ENCODE measurements around the gene MGARP. TPM values are rescaled to one million over a fixed set of nuclear protein-coding genes. Genes with fewer than 3 reads are reported as not detected.

The MGARP gene
- total RNA-seq, 2 experiments from 2014 or later: not detected

DNA sequence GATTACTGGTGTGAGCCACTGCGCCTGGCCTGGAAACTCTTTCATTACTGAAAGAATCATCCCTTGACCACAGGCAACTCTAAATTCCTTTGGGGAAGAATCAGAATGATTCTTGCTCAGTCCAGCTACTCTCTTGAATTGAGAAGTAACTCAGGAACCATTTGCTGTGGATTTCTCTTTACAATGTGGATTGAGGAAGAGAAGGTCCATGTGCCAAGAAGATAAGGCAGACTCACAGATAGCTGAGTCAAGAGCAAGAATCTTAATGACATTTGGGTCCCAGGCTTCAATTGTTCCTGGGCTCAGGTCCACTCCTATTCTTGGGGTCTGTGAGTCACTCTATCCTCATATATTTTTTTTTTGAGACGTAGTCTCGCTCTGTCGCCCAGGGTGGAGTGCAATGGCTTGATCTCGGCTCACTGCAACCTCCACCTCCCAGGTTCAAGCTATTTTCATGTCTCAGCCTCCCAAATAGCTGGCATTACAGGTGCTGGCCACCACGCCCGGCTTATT is 6.2 kb upstream of the MGARP start:
- H3K36me3 Mint-ChIP-seq (ENCODE audit: low read depth): peaks cover 21% of the 10 kb centered on the region
- H3K27me3 Mint-ChIP-seq: peaks cover 2% of the 10 kb centered on the region
- POLR2A ChIA-PET: no interaction called here
- no peak for DNase-seq
- H3K9me3 Mint-ChIP-seq: peaks cover 10% of the 10 kb centered on the region
- H3K4me3 Mint-ChIP-seq: no peak overlapping the region
- H3K4me1 Mint-ChIP-seq: no peaks in the 10 kb centered on the region
- H3K27ac Mint-ChIP-seq: no peak overlapping the region
- CTCF ChIA-PET: interaction anchor here (4.4 kb wide), 1 partner anchor 10 kb away, joined by 20 read pairs; no protein-coding TSS in a partner anchor

DNA sequence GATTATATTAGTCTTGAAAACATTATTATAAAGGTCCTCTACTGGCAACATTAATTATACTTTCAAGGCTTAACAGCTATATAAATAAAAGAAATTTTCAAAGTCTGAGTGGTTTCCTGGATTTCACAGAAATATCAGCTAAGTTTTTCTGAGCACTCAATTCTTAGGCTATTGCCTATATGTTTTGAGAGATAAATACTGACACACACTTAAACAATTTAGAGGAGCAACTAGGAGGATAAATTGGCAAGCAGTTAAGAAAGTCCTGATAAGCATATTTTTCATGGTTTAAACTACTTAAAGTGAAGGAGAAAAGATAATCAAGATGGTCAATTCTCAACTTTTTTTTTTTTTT is 2.7 kb upstream of the MGARP start:
- Mint-ChIP-seq H3K4me3 (no peak overlapping the region), H3K4me1 (peaks cover 17% of the 10 kb centered on the region), H3K9me3 (peaks cover 10% of the 10 kb centered on the region), H3K27me3 (peaks cover 33% of the 10 kb centered on the region), H3K36me3 (ENCODE audit: low read depth) (peaks cover 9% of the 10 kb centered on the region), H3K27ac (no peak overlapping the region)
- ChIA-PET CTCF (interaction anchor here (0.9 to 2.9 kb wide), 4 partner anchors 11 to 18 kb away, joined by 3 to 15 read pairs (median 4); partner anchors contain the start of gene NAA15), POLR2A (interaction anchor here (1.6 kb wide), 1 partner anchor 18 kb away, joined by 5 read pairs; the partner anchor contains the start of gene NAA15)
- DNase-seq: no peak

DNA sequence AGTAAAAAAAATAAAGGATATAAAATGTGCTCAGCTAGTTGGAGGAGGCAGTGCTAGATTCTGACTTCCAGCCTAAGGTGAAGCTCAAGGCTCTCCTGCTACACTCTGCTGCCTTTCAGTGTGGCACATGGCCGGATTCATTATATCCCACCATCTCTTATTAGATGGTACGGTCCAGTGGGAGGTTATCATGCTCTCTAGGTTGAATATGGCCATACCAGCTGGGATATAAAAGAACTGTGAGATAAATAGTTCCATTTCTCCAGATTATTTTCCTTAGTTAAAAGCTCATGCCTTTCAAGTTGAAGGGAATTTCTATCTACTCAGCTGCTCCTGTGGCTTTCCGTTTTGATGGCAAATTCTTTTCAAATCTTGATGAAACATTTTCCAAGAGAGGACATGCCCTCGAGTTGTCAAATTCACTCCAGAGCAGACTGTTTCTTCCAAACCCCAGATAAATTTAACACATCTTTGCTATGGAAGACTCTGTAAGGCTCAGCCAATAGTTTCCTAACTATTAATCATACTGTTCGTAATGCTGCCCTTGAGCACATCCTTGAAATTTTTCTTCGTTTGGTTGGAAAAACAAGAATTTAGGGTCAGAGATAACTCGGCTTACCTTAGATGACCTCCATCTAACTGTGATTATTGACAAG is 2.2 kb upstream of the MGARP start:
- Mint-ChIP-seq H3K36me3 (ENCODE audit: low read depth) (peaks cover 9% of the 10 kb centered on the region), H3K27ac (no peak overlapping the region), H3K27me3 (peaks cover 36% of the 10 kb centered on the region), H3K4me1 (peaks cover 17% of the 10 kb centered on the region), H3K9me3 (peaks cover 10% of the 10 kb centered on the region), H3K4me3 (no peak overlapping the region)
- DNase-seq: no peak
- POLR2A ChIA-PET: interaction anchor here (1.6 kb wide), 1 partner anchor 19 kb away, joined by 5 read pairs; the partner anchor contains the start of gene NAA15
- CTCF ChIA-PET: interaction anchor here (0.9 to 2.9 kb wide), 3 partner anchors 11 to 16 kb away, joined by 3 to 15 read pairs (median 4); no protein-coding TSS in a partner anchor

DNA sequence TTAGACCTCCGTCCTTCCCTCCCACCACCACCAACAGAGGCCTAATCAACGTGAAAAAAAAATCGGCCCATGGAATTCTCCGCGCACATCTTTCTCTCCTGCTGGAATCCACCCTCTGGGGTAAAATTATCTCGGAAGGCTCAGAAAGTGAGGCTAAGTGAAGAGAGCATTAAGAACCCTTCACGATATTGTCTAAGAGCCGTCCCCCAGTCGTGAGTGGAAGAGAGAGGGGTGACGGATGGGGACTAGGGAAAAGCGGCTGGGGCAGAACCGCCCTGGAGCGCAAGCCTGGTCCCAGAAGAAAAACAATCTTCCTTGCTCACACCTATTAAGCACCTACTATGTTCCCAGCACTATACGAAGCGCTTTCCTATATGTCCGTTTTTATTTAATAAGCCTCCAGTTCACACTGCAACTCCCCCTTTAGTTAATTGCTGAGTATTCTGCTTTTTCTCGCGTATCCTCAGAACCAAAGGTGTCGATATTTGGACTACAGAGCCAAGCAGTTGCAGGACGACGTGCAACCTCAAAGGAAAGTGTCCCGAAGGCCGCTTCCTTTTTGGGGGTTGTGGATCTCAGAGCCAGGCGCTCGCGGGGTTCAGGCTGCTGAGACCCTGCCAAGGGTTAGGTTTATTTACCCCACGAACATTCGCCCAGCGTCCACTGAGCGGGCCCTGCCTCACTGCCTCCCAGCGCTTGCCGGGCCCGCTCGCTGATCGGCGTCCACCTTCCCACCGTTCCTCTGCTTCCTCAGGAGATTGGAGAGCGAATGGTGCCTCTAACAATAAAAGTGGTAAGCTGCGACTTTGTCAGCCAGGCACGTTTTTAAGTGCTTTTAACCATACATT is 889 bp downstream of the MGARP start:
- Mint-ChIP-seq H3K27ac (no peak overlapping the region), H3K4me3 (peak overlapping the region; percentile 59), H3K9me3 (no peaks in the 10 kb centered on the region), H3K36me3 (ENCODE audit: low read depth) (peaks cover under 1% of the 10 kb centered on the region), H3K27me3 (peaks cover 48% of the 10 kb centered on the region), H3K4me1 (peaks cover 17% of the 10 kb centered on the region)
- DNase-seq: no peak
- ChIA-PET CTCF (interaction anchor here (1.4 kb wide), 1 partner anchor 51 kb away, joined by 3 read pairs; no protein-coding TSS in a partner anchor), POLR2A (interaction anchor here (0.9 kb wide), 1 partner anchor 102 kb away, joined by 3 read pairs; no protein-coding TSS in a partner anchor)

GRCh38 chr4:139278485-139278884 is 1.5 kb downstream of the MGARP start:
- Mint-ChIP-seq H3K4me1 (peaks cover 17% of the 10 kb centered on the region), H3K9me3 (no peaks in the 10 kb centered on the region), H3K4me3 (peak overlapping the region; percentile 12), H3K27me3 (peaks cover 48% of the 10 kb centered on the region), H3K36me3 (ENCODE audit: low read depth) (no peaks in the 10 kb centered on the region), H3K27ac (no peak overlapping the region)
- POLR2A ChIA-PET: no interaction called here
- CTCF ChIA-PET: no interaction called here
- no peak for DNase-seq

- Mint-ChIP-seq H3K36me3 (ENCODE audit: low read depth) (no peaks in the 10 kb centered on the region), H3K27me3 (peaks cover 39% of the 10 kb centered on the region), H3K9me3 (no peaks in the 10 kb centered on the region), H3K27ac (no peak overlapping the region), H3K4me3 (no peak overlapping the region), H3K4me1 (peaks cover 15% of the 10 kb centered on the region)
- no peak for DNase-seq
- ChIA-PET POLR2A (interaction anchor here (0.6 to 1.7 kb wide), 4 partner anchors 9 to 25 kb away, joined by 3 to 5 read pairs (median 4); no protein-coding TSS in a partner anchor), CTCF (interaction anchor here (0.9 to 2.6 kb wide), 2 partner anchors 21 to 245 kb away, joined by 4 to 13 read pairs; no protein-coding TSS in a partner anchor)
These were observed 4.7 kb downstream of the MGARP start for GRCh38 chr4:139275281-139275735.

DNA sequence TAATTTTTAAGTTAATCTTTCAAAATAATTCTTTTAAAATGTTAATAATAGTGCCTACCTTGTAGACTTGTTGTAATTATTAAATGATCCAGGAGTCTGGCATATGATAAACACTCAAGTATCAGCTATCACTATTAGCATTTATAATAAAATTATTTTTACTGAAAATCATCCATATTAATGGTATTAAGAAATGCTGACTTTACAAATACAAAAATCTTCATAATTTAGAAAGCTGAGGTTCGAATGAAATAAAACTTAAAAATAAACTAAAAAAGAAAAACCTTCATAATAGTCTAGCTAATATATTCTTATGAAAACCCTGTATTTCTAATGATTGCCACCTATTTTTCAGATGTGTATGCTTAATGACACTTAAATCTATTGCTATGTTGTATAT is 5.2 kb downstream of the MGARP start:
- Mint-ChIP-seq H3K27ac (no peak overlapping the region), H3K36me3 (ENCODE audit: low read depth) (no peaks in the 10 kb centered on the region), H3K4me3 (no peak overlapping the region), H3K4me1 (peaks cover 13% of the 10 kb centered on the region), H3K9me3 (no peaks in the 10 kb centered on the region), H3K27me3 (peaks cover 33% of the 10 kb centered on the region)
- ChIA-PET POLR2A (interaction anchor here (0.6 to 1.6 kb wide), 3 partner anchors 8 to 26 kb away, joined by 3 to 5 read pairs (median 3); no protein-coding TSS in a partner anchor), CTCF (interaction anchor here (0.9 to 2.6 kb wide), 2 partner anchors 21 to 244 kb away, joined by 4 to 13 read pairs; no protein-coding TSS in a partner anchor)
- DNase-seq: no peak

DNA sequence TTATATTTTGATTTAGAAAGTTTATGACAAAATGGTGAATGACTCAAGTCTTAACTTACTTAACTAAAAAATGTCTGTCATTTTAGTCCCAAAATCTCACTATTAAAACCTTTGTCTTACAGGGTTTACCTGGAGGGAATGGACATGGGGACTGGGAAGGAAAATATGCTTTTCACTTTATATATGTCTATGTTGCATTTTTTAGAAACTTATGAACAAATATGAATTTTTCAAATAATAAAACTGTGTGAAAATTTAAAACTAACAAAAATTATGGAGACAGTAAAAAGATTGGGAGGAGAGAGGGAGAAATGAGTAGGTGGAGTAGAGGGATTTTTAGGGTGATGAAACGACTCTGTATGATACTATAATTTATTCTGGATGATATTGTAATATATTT is 6.2 kb downstream of the MGARP start:
- ChIA-PET CTCF (no interaction called here), POLR2A (no interaction called here)
- Mint-ChIP-seq H3K27me3 (peaks cover 24% of the 10 kb centered on the region), H3K4me3 (no peak overlapping the region), H3K4me1 (peaks cover 5% of the 10 kb centered on the region), H3K36me3 (ENCODE audit: low read depth) (no peaks in the 10 kb centered on the region), H3K27ac (no peak overlapping the region), H3K9me3 (no peaks in the 10 kb centered on the region)
- no peak for DNase-seq

GRCh38 chr4:139267301-139267700 is 12.7 kb downstream of the MGARP start:
- no peak overlapping the region for H3K27ac Mint-ChIP-seq
- CTCF ChIA-PET: interaction anchor here (1.8 to 5.0 kb wide), 3 partner anchors 9 to 33 kb away, joined by 6 to 33 read pairs (median 10); partner anchors contain the start of gene NAA15
- H3K36me3 Mint-ChIP-seq (ENCODE audit: low read depth): no peaks in the 10 kb centered on the region
- peaks cover 32% of the 10 kb centered on the region for H3K4me1 Mint-ChIP-seq
- H3K4me3 Mint-ChIP-seq: no peak overlapping the region
- no peaks in the 10 kb centered on the region for H3K9me3 Mint-ChIP-seq
- H3K27me3 Mint-ChIP-seq: peaks cover 14% of the 10 kb centered on the region
- no peak for DNase-seq
- POLR2A ChIA-PET: interaction anchor here (1.7 to 2.4 kb wide), 3 partner anchors 34 to 184 kb away, joined by 9 to 24 read pairs (median 11); partner anchors contain the start of genes ELF2, NAA15 and NDUFC1

GRCh38 chr4:139266583-139267257 is 13.3 kb downstream of the MGARP start:
- ChIA-PET CTCF (interaction anchor here (1.0 to 5.0 kb wide), 5 partner anchors 10 to 236 kb away, joined by 3 to 33 read pairs (median 6); partner anchors contain the start of gene NAA15), POLR2A (interaction anchor here (0.6 to 2.4 kb wide), 8 partner anchors 8 to 252 kb away, joined by 3 to 24 read pairs (median 6); partner anchors contain the start of genes ELF2, NAA15, NDUFC1 and NOCT)
- Mint-ChIP-seq H3K27me3 (peaks cover 14% of the 10 kb centered on the region), H3K36me3 (ENCODE audit: low read depth) (no peaks in the 10 kb centered on the region), H3K4me1 (peaks cover 32% of the 10 kb centered on the region), H3K9me3 (no peaks in the 10 kb centered on the region), H3K4me3 (peak overlapping the region; percentile 59), H3K27ac (peak overlapping the region; percentile 60)
- peak; percentile 88 for DNase-seq

GRCh38 chr4:139266208-139266582 is 13.8 kb downstream of the MGARP start:
- H3K36me3 Mint-ChIP-seq (ENCODE audit: low read depth): no peaks in the 10 kb centered on the region
- DNase-seq: no peak
- ChIA-PET POLR2A (interaction anchor here (0.6 to 2.4 kb wide), 8 partner anchors 9 to 251 kb away, joined by 3 to 24 read pairs (median 6); partner anchors contain the start of genes ELF2, NAA15, NDUFC1 and NOCT), CTCF (interaction anchor here (0.5 to 5.0 kb wide), 6 partner anchors 10 to 235 kb away, joined by 3 to 33 read pairs (median 6); partner anchors contain the start of gene NAA15)
- no peaks in the 10 kb centered on the region for H3K9me3 Mint-ChIP-seq
- peak overlapping the region; percentile 59 for H3K4me3 Mint-ChIP-seq
- H3K27me3 Mint-ChIP-seq: peaks cover 14% of the 10 kb centered on the region
- peaks cover 32% of the 10 kb centered on the region for H3K4me1 Mint-ChIP-seq
- H3K27ac Mint-ChIP-seq: peak overlapping the region; percentile 60

- Mint-ChIP-seq H3K36me3 (ENCODE audit: low read depth) (no peaks in the 10 kb centered on the region), H3K27me3 (peaks cover 14% of the 10 kb centered on the region), H3K27ac (no peak overlapping the region), H3K4me3 (peak overlapping the region; percentile 25), H3K4me1 (peaks cover 32% of the 10 kb centered on the region), H3K9me3 (no peaks in the 10 kb centered on the region)
- no peak for DNase-seq
- POLR2A ChIA-PET: interaction anchor here (1.0 to 2.4 kb wide), 5 partner anchors 9 to 251 kb away, joined by 4 to 24 read pairs (median 6); partner anchors contain the start of genes ELF2, NAA15, NDUFC1 and NOCT
- CTCF ChIA-PET: interaction anchor here (0.5 to 5.0 kb wide), 5 partner anchors 11 to 35 kb away, joined by 3 to 33 read pairs (median 6); partner anchors contain the start of gene NAA15
These were observed 14.4 kb downstream of the MGARP start for GRCh38 chr4:139265654-139266053.
